Transverse colon (tissue), 3 donors: Measurements from ENCODE around the gene KLF5.

Experiments
- POLR2A ChIP-seq: fragments of 450-650 bp; IDR thresholded peaks from one replicate; pipeline ENCODE4 v1.6.1; 2016; ENCODE audit warnings: antibody characterized with exemption, mild to moderate bottlenecking, moderate library complexity
- TF ChIP-seq, protein P1 (sequence below), 5 experiments: fragments of 200-600 bp in 3 of 5; fragments of 450-650 bp in 2 of 5; sonication (generic) in 3 of 5; IDR thresholded peaks; 1 replicate in 2 of 5; 2 replicates in 3 of 5; pipeline ENCODE4 v1.5.1; 2016 to 2017; ENCODE audit warnings: antibody characterized with exemption in 5 of 5, inconsistent platforms in 3 of 5, mild to moderate bottlenecking in 2 of 5, moderate library complexity in 1 of 5

DNA sequence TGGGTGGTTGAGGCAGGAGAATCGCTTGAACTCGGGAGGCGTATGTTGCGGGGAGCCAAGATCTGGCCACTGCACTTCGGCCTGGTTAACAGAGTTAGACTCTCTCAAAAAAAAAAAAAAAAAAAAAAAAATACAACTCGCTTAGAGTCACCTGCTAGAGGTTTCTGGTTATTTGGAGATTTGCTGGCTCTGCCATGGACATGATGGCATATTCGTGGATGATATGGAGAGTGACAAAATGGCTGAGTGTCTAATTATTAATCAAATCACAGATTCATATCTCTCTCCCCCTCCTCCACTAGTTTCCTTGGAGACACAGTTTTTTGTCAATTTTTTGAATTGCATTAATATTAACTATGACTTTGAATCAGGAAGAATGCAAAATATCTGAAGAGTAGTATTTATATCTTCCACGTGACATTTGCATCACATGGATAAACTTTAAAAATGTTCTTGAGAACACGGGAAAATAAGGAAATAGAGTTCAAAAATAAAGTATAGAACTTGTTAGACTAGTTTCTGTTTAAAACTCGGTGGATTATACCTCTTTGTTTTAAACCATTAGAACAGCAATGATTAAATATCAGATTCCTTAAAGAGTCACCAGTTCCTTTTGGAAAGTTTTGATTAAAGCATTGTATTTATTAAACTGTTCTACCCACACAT, 47.8 kb downstream of the KLF5 start:
- TF ChIP-seq, protein P1, sequence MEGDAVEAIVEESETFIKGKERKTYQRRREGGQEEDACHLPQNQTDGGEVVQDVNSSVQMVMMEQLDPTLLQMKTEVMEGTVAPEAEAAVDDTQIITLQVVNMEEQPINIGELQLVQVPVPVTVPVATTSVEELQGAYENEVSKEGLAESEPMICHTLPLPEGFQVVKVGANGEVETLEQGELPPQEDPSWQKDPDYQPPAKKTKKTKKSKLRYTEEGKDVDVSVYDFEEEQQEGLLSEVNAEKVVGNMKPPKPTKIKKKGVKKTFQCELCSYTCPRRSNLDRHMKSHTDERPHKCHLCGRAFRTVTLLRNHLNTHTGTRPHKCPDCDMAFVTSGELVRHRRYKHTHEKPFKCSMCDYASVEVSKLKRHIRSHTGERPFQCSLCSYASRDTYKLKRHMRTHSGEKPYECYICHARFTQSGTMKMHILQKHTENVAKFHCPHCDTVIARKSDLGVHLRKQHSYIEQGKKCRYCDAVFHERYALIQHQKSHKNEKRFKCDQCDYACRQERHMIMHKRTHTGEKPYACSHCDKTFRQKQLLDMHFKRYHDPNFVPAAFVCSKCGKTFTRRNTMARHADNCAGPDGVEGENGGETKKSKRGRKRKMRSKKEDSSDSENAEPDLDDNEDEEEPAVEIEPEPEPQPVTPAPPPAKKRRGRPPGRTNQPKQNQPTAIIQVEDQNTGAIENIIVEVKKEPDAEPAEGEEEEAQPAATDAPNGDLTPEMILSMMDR (IDR thresholded peaks at IDR 0.05): no peak
- no peak for TF ChIP-seq POLR2A
